T-helper 2 cell treated with Interferon-gamma antibody and Interleukin-4, amounts not matched to agents 5 μg/mL and 100 μg/mL, for 36 hours (primary cell): ENCODE measurements around the gene DAB2IP.

Experiments
- DNase-seq: peaks from one replicate; pipeline ENCODE4 v3.0.0; 2021; ENCODE audit warnings: low spot score
- H3K27ac Mint-ChIP-seq: one replicate; pipeline ENCODE4 v1.8.0; 2021; ENCODE audit warnings: mild to moderate bottlenecking, mixed read lengths
- H3K27me3 Mint-ChIP-seq: one replicate; pipeline ENCODE4 v1.8.0; 2021; ENCODE audit warnings: low read depth, mixed read lengths
- H3K36me3 Mint-ChIP-seq: one replicate; pipeline ENCODE4 v1.8.0; 2021; ENCODE audit warnings: low read depth, mixed read lengths
- H3K4me1 Mint-ChIP-seq: one replicate; pipeline ENCODE4 v1.8.0; 2021; ENCODE audit warnings: low read depth, mixed read lengths
- H3K4me3 Mint-ChIP-seq: one replicate; pipeline ENCODE4 v1.8.0; 2022; ENCODE audit warnings: mild to moderate bottlenecking, moderate library complexity, mixed read lengths
- H3K9me3 Mint-ChIP-seq: one replicate; pipeline ENCODE4 v1.8.0; 2021; ENCODE audit warnings: mixed read lengths

The DAB2IP gene

DNA sequence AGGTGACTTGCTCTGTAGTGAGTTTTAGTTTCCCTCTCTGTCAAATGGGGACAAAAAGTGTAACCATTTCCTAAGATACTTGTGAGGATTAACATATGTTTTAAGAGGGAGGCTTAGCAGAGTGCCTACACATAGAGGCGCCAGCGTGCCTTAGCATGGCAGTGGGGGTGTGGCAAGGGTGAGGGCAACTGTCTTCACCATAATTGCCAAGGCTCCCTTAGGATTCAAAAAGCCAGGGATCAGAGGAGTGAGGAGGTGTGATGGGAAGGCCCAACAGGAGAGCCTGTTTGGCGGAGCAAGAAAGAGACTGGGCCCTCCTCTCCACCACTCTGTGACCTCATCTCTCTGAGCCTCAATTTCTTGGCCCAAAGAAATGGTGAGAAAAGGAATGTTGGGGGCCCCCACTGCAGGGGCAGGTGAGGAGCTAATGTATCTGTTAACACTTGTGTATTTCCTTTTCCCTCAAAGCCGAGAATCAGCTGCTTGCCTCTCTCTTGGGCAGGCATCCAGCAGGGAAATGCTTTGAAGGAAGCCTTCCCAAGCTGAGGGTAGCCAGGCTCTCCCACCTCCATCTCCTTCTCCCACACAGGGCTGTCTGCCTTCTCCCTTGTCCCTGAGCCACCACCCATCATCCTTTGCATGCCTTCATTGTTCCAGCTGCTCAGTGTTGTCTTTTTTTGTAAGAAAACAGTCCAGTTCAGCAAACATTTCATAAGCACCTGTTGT is 76.0 kb downstream of the DAB2IP start:
- Mint-ChIP-seq H3K36me3 (no peaks in the 10 kb centered on the region), H3K27ac (no peak overlapping the region), H3K4me1 (no peaks in the 10 kb centered on the region), H3K9me3 (no peaks in the 10 kb centered on the region), H3K4me3 (no peak overlapping the region), H3K27me3 (peaks cover 10% of the 10 kb centered on the region)
- DNase-seq = no peak

- H3K36me3 Mint-ChIP-seq = no peaks in the 10 kb centered on the region
- no peaks in the 10 kb centered on the region for H3K4me1 Mint-ChIP-seq
- H3K27ac Mint-ChIP-seq = no peak overlapping the region
- DNase-seq = no peak
- no peaks in the 10 kb centered on the region for H3K9me3 Mint-ChIP-seq
- peaks cover 17% of the 10 kb centered on the region for H3K27me3 Mint-ChIP-seq
- no peak overlapping the region for H3K4me3 Mint-ChIP-seq
Observed at GRCh38 chr9:121728916-121729315, 77.5 kb downstream of the DAB2IP start.

DNA sequence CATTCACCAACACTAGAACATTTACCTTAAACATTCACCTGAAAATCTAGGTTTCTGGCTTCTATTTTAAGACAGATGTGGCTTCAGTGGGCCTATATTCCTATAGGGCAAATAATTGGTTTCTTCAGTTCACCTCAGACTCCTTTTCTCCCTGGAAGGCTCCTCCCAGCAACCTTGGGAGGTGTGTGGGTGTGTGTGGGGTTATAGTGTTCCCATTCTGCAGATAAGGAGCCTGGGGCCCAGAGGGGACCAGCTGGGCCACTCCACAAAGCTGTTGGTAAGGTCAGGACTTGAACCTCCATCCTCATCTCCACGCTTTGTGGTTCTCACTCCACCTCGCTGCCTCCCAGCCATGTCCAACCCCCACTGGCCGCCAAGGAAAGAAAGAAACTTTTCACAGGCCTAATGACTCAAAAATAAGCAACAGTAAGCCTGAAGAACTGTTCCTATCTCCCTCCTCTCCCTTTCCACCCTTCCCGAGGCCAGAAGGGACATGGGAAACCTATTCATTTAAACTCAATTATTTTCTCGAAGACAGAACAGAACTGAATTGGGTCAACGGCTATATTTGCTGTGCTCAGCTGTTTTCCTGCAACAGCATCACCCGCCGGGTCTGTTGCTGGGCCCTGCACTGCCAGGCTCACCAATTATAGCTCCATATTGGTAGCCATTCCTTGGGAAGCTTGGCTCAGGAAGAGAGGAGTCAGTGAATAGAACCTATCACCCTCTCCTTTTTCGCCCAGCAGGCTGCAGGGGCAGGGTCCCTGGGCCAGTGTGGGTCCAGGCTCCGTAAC is 78.5 kb downstream of the DAB2IP start:
- Mint-ChIP-seq H3K4me3 (no peak overlapping the region), H3K4me1 (no peaks in the 10 kb centered on the region), H3K36me3 (no peaks in the 10 kb centered on the region), H3K27me3 (peaks cover 23% of the 10 kb centered on the region), H3K27ac (no peak overlapping the region), H3K9me3 (no peaks in the 10 kb centered on the region)
- DNase-seq = no peak

DNA sequence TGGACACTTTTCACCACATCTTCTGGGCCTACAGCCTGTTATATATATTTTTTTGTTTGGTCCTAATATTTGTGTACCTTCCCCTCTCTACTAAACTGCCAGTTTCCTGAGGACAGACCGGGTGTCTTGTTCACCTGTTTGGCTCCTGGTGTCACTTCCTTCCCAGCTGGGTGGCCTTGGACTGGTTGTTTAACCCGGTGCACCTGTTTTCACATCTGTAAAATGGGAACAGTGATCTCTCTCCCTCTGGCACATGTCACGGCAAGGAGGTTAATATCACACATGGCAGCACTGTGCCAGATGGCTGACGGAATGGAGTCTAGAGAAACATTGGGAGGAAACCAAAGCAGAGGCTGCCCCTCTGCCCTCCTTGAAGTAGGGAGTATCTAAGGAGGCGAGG is 79.7 kb downstream of the DAB2IP start:
- no peaks in the 10 kb centered on the region for H3K9me3 Mint-ChIP-seq
- H3K4me3 Mint-ChIP-seq = no peak overlapping the region
- peaks cover 1% of the 10 kb centered on the region for H3K4me1 Mint-ChIP-seq
- H3K27ac Mint-ChIP-seq = no peak overlapping the region
- no peak for DNase-seq
- H3K36me3 Mint-ChIP-seq = no peaks in the 10 kb centered on the region
- peaks cover 31% of the 10 kb centered on the region for H3K27me3 Mint-ChIP-seq

DNA sequence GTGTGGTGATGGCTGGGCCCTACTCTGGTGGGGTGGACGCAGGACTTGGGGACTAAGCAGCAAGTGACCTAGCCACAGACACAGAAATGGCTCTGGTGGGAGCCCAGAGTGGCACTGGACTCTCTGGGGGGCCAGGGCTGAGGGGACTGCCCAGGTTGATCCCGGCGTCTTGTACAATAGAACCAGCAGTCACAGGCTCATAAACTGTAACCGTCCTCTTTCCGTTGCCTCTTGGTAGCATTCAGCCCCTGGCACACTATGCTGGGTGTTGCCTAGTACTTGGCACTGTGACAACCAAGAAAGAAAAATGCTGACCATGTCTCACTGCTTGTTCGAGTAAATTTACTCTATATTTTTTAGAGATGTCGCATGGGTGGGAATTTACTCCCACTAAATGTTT is 80.5 kb downstream of the DAB2IP start:
- H3K27ac Mint-ChIP-seq = no peak overlapping the region
- peaks cover 5% of the 10 kb centered on the region for H3K4me1 Mint-ChIP-seq
- H3K27me3 Mint-ChIP-seq = peaks cover 36% of the 10 kb centered on the region
- DNase-seq = no peak
- H3K9me3 Mint-ChIP-seq = no peaks in the 10 kb centered on the region
- H3K4me3 Mint-ChIP-seq = no peak overlapping the region
- no peaks in the 10 kb centered on the region for H3K36me3 Mint-ChIP-seq

DNA sequence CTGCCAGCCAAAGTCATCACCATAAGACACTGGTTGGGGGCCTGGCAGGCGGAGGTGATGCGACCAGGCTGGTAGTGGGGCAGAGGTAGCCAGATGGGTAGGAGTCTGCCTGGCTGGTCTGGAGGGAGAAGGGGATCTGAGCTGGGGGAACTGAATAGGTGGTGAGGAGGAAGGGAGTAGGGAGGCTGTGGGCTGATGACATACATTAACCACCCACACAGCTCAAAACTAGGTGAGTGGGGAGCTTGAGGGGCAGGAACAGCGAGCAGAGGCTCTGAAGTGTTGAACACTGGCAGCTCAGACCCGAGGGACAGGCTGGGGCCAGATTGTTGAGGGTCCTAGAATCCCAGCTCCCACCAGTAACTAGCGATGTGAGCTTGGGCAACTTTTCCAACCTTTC is 81.0 kb downstream of the DAB2IP start:
- Mint-ChIP-seq H3K4me1 (peaks cover 5% of the 10 kb centered on the region), H3K4me3 (no peak overlapping the region), H3K27me3 (peaks cover 37% of the 10 kb centered on the region), H3K27ac (no peak overlapping the region), H3K9me3 (no peaks in the 10 kb centered on the region), H3K36me3 (no peaks in the 10 kb centered on the region)
- no peak for DNase-seq

DNA sequence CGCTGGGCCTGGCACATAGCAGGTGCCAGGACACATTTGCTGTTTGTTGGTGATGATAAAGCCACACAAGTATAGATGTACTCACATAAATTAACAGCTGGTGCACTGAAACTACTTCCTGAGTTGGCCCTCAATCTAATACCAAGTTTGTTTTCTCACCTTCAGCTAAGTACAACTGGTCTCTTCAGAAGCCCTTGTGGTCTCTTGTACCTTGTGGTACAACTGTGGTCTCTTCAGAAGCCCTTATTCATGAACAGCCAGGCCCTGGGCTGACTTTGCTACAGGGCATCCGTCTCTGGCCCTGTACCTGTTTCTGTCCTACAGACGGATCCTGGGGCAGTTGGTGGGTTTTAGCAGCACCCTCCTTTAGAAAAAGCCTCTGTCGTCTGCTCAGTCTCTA is 81.5 kb downstream of the DAB2IP start:
- H3K4me1 Mint-ChIP-seq = peaks cover 5% of the 10 kb centered on the region
- H3K4me3 Mint-ChIP-seq = no peak overlapping the region
- H3K36me3 Mint-ChIP-seq = no peaks in the 10 kb centered on the region
- peaks cover 36% of the 10 kb centered on the region for H3K27me3 Mint-ChIP-seq
- no peak overlapping the region for H3K27ac Mint-ChIP-seq
- H3K9me3 Mint-ChIP-seq = no peaks in the 10 kb centered on the region
- no peak for DNase-seq

GRCh38 chr9:121734465-121734864 is 83.0 kb downstream of the DAB2IP start:
- no peaks in the 10 kb centered on the region for H3K9me3 Mint-ChIP-seq
- H3K27ac Mint-ChIP-seq = no peak overlapping the region
- H3K36me3 Mint-ChIP-seq = no peaks in the 10 kb centered on the region
- peaks cover 5% of the 10 kb centered on the region for H3K4me1 Mint-ChIP-seq
- peaks cover 46% of the 10 kb centered on the region for H3K27me3 Mint-ChIP-seq
- no peak for DNase-seq
- H3K4me3 Mint-ChIP-seq = no peak overlapping the region

GRCh38 chr9:121735065-121735792 is 83.8 kb downstream of the DAB2IP start:
- Mint-ChIP-seq H3K36me3 (no peaks in the 10 kb centered on the region), H3K4me1 (peaks cover 5% of the 10 kb centered on the region), H3K27me3 (peaks cover 46% of the 10 kb centered on the region), H3K9me3 (no peaks in the 10 kb centered on the region), H3K4me3 (no peak overlapping the region), H3K27ac (no peak overlapping the region)
- no peak for DNase-seq

DNA sequence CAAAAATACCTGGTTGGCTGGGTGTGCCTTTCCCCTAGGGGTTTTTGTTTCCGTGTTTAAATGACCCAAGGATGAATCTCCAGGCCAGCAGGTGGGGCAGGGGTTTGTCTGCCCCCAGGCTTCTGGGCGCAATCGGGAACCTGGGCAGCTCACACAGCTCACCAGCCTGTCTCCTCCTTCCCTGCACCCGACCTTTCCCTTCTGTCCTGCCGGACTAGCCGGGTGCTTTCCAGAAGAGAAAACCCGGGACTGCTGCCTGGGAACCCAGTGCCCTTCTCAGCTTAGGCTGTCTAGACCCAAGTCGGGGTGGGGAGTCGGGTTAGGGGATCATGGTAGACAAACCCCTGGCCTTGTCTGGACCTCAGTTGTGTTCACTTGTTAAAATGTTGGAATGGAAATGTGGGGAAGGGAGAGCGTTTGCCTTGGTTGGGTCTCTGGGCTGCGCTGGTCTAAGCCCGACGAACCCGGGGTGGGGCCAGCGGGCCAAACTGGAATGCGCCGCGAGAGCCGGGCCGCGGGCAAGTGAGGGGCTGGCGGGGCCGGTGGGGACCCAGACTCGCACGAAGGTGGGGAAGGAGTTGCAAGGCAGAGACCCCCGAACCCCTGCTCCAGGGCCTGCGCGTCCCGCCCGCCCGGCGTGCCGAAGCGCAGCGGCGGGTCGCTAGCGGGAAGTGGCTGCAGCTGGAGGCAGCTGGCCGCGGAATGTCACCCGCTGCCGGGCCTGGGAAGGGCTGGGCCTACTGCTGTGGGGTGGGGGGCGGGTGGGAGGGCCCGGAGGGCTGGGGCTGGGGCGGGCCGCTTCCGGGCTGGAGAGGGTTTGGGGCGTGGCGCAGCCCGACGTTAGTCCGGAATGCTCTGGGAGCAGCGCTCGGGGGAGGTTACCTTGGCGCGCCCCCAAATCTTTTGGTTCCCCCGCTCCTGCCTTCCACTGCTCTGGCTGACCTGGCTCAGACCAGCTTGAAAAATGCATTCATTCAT is 84.6 kb downstream of the DAB2IP start:
- no peak for DNase-seq
- Mint-ChIP-seq H3K4me1 (peaks cover 5% of the 10 kb centered on the region), H3K4me3 (peak overlapping the region; percentile 25), H3K27me3 (peaks cover 46% of the 10 kb centered on the region), H3K36me3 (no peaks in the 10 kb centered on the region), H3K27ac (no peak overlapping the region), H3K9me3 (no peaks in the 10 kb centered on the region)

DNA sequence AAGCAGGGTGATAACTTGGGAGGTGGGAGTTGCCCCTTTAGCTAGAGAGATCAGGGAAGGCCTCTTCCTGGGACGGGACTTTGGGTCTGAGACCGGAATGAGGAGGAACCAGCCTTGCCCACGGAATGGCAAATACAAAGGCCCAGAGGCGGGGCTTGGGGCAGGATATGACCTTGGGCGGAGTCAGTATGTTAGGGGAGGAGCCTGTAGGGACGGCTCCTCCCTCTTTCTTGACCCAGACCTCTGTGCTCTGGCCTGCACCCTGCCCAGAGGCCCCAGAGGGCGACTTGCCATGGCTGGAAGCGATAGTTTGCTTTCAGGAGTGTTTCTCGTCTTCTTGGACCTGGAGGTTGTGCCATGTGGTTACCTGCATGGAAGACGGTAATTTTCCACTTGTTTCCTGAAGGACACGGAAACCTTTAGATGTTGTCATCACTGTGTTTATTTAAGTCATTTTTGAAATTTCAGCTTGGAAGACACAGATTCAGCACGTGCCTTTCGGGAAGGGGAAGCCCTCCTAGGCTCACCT is 85.6 kb downstream of the DAB2IP start:
- Mint-ChIP-seq H3K36me3 (no peaks in the 10 kb centered on the region), H3K9me3 (no peaks in the 10 kb centered on the region), H3K4me1 (peaks cover 5% of the 10 kb centered on the region), H3K4me3 (no peak overlapping the region), H3K27ac (no peak overlapping the region), H3K27me3 (peaks cover 44% of the 10 kb centered on the region)
- DNase-seq = no peak

DNA sequence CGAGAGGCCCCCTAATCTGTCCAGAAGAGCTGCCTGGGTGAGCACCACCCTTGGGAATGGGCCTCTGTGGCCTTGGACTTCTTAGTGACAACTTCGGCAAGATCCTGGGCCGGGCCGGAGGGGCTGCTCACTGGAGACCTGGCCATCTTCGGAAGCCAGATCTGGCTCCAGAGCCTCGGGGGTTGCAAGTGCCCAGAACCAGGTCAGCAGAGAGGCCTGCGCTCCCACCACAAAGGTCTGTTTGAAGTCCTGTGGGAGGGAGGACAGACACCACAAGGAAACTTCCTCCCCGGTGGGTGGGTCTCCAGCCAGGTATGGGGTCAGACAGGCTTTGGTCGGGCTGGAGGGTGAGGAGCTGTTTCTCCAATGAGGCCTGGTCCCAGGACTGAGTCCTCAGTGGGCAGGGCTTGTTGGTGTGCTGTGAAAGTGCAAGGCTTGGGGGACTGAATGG is 86.1 kb downstream of the DAB2IP start:
- no peaks in the 10 kb centered on the region for H3K9me3 Mint-ChIP-seq
- no peak for DNase-seq
- no peaks in the 10 kb centered on the region for H3K36me3 Mint-ChIP-seq
- H3K27me3 Mint-ChIP-seq = peaks cover 44% of the 10 kb centered on the region
- no peak overlapping the region for H3K4me3 Mint-ChIP-seq
- H3K4me1 Mint-ChIP-seq = peaks cover 5% of the 10 kb centered on the region
- no peak overlapping the region for H3K27ac Mint-ChIP-seq

DNA sequence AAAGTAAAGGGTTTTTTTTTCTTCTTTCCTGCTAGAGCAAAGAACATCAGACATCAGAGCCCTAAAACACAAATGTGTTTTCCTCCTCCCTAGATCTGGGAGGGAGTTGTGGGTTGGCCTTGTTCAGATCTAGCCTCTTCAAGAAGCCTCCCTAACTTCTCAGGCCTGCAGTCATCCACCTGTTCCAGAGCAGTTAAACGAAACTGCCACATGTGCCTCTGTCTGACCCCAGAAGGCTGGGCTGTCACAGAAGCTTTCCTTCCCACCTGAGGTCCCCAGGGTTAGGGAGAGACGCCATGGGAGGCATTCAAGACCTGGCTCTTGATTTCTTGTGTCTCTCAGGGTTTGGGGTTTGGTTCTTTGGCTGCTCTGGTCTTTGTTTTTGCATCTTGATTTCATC is 87.0 kb downstream of the DAB2IP start:
- Mint-ChIP-seq H3K9me3 (no peaks in the 10 kb centered on the region), H3K27ac (no peak overlapping the region), H3K4me1 (peaks cover 5% of the 10 kb centered on the region), H3K36me3 (no peaks in the 10 kb centered on the region), H3K27me3 (peaks cover 39% of the 10 kb centered on the region), H3K4me3 (no peak overlapping the region)
- no peak for DNase-seq
